DMS79 treated with DMSO at 0.1 percent for 48 hours (cell line): ENCODE data around the gene SEC31B.

Source experiments
- DNase-seq: peaks from one replicate; lab custom pipeline; 2025; lab: John Stamatoyannopoulos, UW

SEC31B gene

GRCh38 chr10:100446130-100446761, 73.4 kb downstream of the SEC31B start:
- DNase-seq, result no peak

GRCh38 chr10:100442548-100442947, 77.1 kb downstream of the SEC31B start:
- DNase-seq, result no peak

- no peak for DNase-seq
These were observed 80.9 kb downstream of the SEC31B start for GRCh38 chr10:100438674-100439315.
